ENCODE data around the gene FGA. TPM values are rescaled to one million over a fixed set of nuclear protein-coding genes. Genes with fewer than 3 reads are reported as not detected.

The FGA gene
- total and polyA plus RNA-seq, 9 of the 15 experiments (the other 6 are each of a cell fraction or from before 2014, with no cell fraction given) = 0.04 to 2.5 (median 0.07) TPM; not detected in 5

DNA sequence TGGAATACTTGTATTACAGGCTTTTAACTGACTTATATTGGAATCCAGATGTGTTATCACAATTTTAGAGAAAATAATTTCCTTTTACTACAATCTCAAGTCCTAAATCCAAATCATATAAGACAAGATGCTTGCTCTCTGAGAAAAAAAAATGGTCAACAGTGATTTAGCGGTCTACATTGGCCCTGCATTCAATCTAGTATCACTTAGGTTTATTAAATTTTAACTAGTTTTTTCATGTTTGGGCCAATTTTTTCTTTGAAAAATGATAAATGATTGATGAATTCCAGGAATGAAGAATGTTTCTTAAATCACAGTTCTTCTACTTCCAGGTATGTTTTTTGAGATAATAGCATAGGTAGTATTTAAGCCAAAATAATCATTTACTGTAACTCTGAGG, 24.7 kb upstream of the FGA start:
- no peak overlapping the region for H3K4me2 ChIP-seq (ENCODE audit: insufficient read depth, low read length)
- ATAC-seq = no peak

More for the DNA sequence above, 24.7 kb upstream of the FGA start:
- no peak for TF ChIP-seq PTBP1 (IDR thresholded peaks at IDR 0.05; ENCODE audit: low read depth, low read length)
- TF ChIP-seq DDX20 (tag; IDR thresholded peaks at IDR 0.05; ENCODE audit: low read depth) = no peak
- TF ChIP-seq GATAD2B (IDR thresholded peaks at IDR 0.05; ENCODE audit: borderline replicate concordance) = no peak
- no peak for TF ChIP-seq ZNF174 (CRISPR knock-in tag; IDR thresholded peaks at IDR 0.05)
- no peak for TF ChIP-seq RBFOX2 (IDR thresholded peaks at IDR 0.05; ENCODE audit: low read depth, low read length)
- TF ChIP-seq, protein P1, sequence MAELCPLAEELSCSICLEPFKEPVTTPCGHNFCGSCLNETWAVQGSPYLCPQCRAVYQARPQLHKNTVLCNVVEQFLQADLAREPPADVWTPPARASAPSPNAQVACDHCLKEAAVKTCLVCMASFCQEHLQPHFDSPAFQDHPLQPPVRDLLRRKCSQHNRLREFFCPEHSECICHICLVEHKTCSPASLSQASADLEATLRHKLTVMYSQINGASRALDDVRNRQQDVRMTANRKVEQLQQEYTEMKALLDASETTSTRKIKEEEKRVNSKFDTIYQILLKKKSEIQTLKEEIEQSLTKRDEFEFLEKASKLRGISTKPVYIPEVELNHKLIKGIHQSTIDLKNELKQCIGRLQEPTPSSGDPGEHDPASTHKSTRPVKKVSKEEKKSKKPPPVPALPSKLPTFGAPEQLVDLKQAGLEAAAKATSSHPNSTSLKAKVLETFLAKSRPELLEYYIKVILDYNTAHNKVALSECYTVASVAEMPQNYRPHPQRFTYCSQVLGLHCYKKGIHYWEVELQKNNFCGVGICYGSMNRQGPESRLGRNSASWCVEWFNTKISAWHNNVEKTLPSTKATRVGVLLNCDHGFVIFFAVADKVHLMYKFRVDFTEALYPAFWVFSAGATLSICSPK (IDR thresholded peaks at IDR 0.05; ENCODE audit: borderline replicate concordance) = no peak
- no peak for TF ChIP-seq ARNT (IDR thresholded peaks at IDR 0.05)
- no peak for TF ChIP-seq SP2 (IDR thresholded peaks at IDR 0.05; ENCODE audit: extremely low read depth, low read depth, low read length, poor library complexity, severe bottlenecking)
- TF ChIP-seq, protein P2, sequence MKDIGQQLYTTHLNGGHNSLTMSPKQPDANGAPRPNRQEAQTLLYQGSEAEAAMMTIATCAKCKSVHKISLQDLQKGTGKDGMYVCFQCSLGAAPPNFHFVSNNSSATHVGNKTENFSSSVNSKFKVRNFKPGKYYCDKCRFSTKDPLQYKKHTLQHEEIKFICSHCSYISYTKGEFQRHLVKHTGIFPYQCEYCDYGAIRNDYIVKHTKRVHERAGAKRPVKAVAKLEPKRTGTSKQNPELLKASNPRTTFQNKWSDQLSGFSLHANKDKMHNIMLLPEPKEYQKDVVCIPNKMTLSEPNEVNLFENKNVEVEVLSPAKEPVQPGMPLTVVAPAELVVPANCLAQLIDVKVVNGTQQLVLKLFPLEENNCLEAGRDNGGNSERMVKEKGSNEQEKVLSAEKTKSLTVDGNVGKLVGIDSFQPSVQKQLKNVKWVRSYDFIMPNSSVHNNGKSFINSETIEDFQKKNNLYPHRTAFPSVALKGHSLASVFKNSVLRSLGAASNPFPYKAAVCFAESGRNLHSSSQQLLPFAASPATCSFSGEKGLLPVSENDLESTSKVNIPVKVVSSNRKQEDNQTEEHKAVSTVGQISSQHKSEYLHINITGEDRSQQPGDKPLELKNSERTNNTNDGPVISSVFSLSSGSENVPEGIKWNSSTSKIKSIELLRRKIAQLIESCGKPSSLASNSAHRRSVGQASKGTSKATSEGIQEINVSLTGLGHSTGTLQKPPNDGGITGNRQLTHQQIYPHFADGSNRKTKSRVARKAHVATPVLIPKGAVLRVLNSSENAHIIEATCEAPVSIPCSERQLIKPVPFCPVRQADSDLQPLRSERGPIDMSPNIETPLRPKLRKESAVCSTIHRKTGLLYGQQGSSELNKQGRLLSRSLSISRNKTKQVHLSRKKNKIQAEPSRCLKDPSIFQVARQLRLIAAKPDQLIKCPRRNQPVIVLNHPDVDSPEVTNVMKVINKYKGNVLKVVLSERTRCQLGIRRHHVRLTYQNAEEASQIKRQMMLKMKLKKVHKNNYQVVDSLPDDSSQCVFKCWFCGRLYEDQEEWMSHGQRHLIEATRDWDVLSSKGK (CRISPR knock-in tag; IDR thresholded peaks at IDR 0.05) = no peak
- no peak for TF ChIP-seq ADNP (tag; IDR thresholded peaks at IDR 0.05)
- TF ChIP-seq FOXP1 (CRISPR knock-in tag; IDR thresholded peaks at IDR 0.05) = no peak
- TF ChIP-seq TEAD2 (tag; IDR thresholded peaks at IDR 0.05) = no peak
- no peak for TF ChIP-seq EWSR1 (IDR thresholded peaks at IDR 0.05; ENCODE audit: borderline replicate concordance, low read depth, partially characterized antibody)
- TF ChIP-seq BACH1 (tag; IDR thresholded peaks at IDR 0.05) = no peak
- no peaks in the 10 kb centered on the region for H3K36me3 ChIP-seq (ENCODE audit: control insufficient read depth, insufficient read depth, low read length)
- ChIA-PET CTCF (ENCODE audit: low intra/inter-chr PET ratio) (no interaction called here), POLR2A (no interaction called here)
- in situ Hi-C loops (cut with MboI) (loop anchor here (5.0 kb wide), 1 partner anchor 63 kb away; the partner anchor contains the start of gene PLRG1), intact Hi-C loops (cut with micrococcal nuclease) (loop anchor here (10.0 kb wide), 1 partner anchor 840 kb away; no protein-coding TSS in a partner anchor)
- no peaks in the 10 kb centered on the region for H3K79me2 ChIP-seq (ENCODE audit: control insufficient read depth, insufficient read depth, low read length)
- no peaks in the 10 kb centered on the region for H3K9me1 ChIP-seq (ENCODE audit: control insufficient read depth, insufficient read depth, low read length)
- no peaks in the 10 kb centered on the region for H4K20me1 ChIP-seq (replicated peaks; ENCODE audit: control insufficient read depth, insufficient read depth, low read length)
- H2AFZ ChIP-seq (ENCODE audit: low read depth, low read length) = no peak overlapping the region
- WGBS (ENCODE audit: insufficient coverage, low coverage, missing lambda C conversion rate) = 0% methylated on average over 1 of the region's 1 CpG
- FAIRE-seq (no peak), DNase-seq (ENCODE audit: extremely low read depth in 1 of 4, low spot score in 3 of 4) (no peak)
- H3K9me3 ChIP-seq (replicated peaks; ENCODE audit: control insufficient read depth, insufficient read depth, low read depth, low read length) = no peaks in the 10 kb centered on the region
- no peaks in the 10 kb centered on the region for H3K4me1 ChIP-seq (replicated peaks in 1 of 2; ENCODE audit: control insufficient read depth in 2 of 2, insufficient read depth in 2 of 2, low read length in 2 of 2)
- H3K27me3 ChIP-seq (ENCODE audit: control insufficient read depth in 2 of 2, insufficient read depth in 2 of 2, low read length in 2 of 2) = 0 out of 5 replicates have a peak, but pooled peaks cover 0 to 2% of the 10 kb centered on the region in 2 experiments
- no peak overlapping the region for H3K27ac ChIP-seq (ENCODE audit: extremely low read depth, low read depth, low read length)
- no TSS peak for BruUV-seq (replicated peaks)
- H3K4me3 ChIP-seq = no peak overlapping the region
- H3K9ac ChIP-seq (ENCODE audit: insufficient read depth in 1 of 2, low read depth in 2 of 2, low read length in 2 of 2) = no peak overlapping the region

Measured in K562 (cell line).